Esophagus muscularis mucosa (tissue), 3 donors: ENCODE results near the gene IKZF3.

Source experiments
- POLR2AphosphoS5 ChIP-seq, 2 donors: sonication (generic); formaldehyde crosslinking; IDR thresholded peaks; one replicate each; pipeline ENCODE4 v1.6.1; 2017; ENCODE audit warnings: antibody characterized with exemption in 2 of 2
- TF ChIP-seq, protein P1 (sequence below), 3 experiments: fragments of 200-600 bp in 2 of 3; fragments of 450-650 bp in 1 of 3; sonication (generic) in 2 of 3; IDR thresholded peaks; one replicate each; pipeline ENCODE4 v1.5.1; 2017 to 2019; ENCODE audit warnings: antibody characterized with exemption in 3 of 3, mild to moderate bottlenecking in 2 of 3, moderate library complexity in 1 of 3

DNA sequence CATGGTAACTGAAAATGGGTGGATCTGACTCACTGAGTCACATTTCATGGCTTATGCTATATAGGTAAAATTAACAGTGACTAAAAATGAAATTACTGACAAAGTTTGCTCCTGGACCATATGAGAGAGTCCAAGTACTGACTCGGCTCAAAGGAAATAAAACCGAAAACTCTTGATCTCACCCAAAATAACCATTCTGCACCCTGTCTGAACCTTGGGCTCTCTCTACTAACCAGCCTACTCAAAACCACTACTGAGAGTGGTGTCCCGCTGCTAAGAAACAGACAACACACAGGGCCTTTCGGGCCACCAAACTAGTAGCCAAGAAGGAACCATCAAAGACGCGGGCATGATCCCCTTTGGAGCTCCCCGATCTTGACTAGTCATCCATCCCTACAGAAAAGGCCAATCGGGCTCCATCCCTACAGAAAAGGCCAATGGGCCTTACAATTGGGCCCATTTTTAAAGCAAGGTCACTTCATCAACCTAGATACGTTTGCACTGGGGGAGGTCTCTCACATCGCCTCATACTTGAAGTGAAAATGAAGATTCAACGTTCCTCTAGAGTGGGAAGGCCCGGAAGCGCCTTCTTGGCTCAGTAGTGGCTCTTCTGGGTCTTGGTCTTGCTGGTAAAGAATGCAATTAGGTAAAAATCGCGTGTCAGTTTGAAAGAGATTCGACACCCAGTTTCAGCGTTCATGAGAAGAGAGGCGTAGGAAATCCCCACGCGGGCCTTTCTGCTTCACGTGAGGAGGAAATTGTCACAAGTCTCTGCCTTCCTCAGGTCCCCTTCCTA, 3.2 kb upstream of the IKZF3 start:
- TF ChIP-seq, protein P1, sequence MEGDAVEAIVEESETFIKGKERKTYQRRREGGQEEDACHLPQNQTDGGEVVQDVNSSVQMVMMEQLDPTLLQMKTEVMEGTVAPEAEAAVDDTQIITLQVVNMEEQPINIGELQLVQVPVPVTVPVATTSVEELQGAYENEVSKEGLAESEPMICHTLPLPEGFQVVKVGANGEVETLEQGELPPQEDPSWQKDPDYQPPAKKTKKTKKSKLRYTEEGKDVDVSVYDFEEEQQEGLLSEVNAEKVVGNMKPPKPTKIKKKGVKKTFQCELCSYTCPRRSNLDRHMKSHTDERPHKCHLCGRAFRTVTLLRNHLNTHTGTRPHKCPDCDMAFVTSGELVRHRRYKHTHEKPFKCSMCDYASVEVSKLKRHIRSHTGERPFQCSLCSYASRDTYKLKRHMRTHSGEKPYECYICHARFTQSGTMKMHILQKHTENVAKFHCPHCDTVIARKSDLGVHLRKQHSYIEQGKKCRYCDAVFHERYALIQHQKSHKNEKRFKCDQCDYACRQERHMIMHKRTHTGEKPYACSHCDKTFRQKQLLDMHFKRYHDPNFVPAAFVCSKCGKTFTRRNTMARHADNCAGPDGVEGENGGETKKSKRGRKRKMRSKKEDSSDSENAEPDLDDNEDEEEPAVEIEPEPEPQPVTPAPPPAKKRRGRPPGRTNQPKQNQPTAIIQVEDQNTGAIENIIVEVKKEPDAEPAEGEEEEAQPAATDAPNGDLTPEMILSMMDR (IDR thresholded peaks at IDR 0.05): no peak
- no peak for TF ChIP-seq POLR2AphosphoS5 (IDR thresholded peaks at IDR 0.05)
